Left renal pelvis (tissue), 4 donors: ENCODE results near the gene PACS1. TPM values are rescaled to one million over a fixed set of nuclear protein-coding genes. Genes with fewer than 3 reads are reported as not detected.
A peak's percentile ranks its signal among the peaks of the same experiment; 100 is the strongest.
"Not testable (repeated sequence)": the region's sequence is repeated elsewhere in the genome, so short reads cannot be mapped to it uniquely, and the experiment has no call there.

Experiments
- DNase-seq, 4 donors: peaks; one replicate each; pipeline ENCODE4 v3.0.0-alpha.2; 2013; ENCODE audit warnings: low read depth in 4 of 4, low spot score in 3 of 4
- polyA plus RNA-seq, 4 donors: library from polyadenylated mRNA; unstranded; fragments of 120-200 nt; gene quantifications; one replicate each; pipeline ENCODE4 v1.2.1, GENCODE V29; 2013; ENCODE audit not compliant: insufficient read length in 4 of 4

Gene PACS1
- polyA plus RNA-seq, 4 donors, result 43.6 to 60.4 (median 49.3) TPM

DNA sequence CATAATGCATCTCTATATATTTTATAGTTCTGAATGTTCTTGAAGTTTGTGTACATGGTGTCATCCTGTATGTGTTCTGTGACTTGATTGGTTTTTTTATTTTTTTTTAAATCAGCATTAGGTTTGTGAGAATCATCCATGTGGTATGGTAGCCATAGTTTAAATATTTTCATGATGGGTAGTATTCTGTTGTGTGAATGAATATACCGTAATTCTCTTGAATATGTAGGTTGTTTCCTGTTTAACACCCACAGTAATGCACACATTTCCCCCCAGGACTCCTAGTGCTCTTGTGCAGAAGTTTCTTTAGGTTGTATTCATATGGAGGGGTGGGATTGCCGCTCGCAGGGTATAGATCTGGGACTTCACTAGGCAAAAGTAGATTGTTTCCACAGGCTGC, 2.0 kb downstream of the PACS1 start:
- no peak for DNase-seq

DNA sequence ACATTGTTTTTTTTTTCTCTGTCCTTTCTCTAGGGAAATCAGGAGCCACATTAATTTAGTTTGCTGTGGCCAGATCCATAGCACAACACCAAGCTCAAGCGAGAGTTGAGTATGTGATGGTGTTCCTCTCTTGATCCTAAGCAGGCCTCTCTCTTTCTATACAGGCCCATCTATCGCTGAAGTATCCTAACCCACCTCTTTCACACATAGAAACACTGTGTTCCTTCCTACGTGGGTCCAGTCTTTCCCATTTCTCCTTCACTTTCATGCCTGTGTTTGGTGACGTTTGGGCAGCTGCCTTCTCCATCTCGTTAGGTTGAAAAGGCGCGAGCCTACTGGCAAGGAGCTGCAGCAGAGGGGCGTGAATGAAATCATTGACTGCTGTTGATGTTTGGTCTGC, 2.4 kb downstream of the PACS1 start:
- DNase-seq, result no peak

DNA sequence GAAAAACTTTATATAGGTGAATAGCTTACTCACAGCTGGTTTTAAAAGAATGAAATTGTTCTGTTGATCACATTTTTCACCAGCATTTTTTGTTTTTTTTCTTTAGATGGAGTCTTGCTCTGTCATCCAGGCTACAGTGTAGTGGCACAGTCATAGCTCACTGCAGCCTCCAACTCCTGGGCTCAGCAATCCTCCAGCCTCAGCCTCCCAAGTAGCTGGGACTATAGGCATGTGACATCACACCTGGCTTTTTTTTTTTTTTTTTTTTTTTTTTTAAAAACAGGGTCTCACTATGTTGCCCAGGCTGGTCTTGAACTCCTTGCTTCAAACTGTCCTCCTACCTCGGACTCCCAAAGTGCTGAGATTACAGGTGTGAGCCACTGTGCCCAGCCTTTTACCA, 3.6 kb downstream of the PACS1 start:
- DNase-seq, result no peak

DNA sequence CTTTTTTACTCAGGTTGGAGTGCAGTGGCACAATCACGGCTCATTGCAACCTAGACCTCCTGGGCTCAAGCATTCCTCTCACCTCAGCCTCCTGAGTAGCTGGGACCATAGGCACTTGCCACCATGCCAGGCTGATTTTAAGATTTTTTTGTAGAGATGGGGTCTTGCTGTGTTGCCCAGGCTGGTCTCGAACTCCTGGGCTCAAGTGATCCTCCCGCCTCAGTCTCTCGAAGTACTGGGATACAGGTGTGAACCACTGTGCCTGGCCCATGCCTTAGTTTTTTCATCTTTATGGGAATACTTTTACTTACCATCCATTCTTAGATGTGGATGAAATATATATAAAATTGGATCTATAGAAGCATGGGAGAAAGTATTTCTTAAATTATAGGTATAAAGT, 5.2 kb downstream of the PACS1 start:
- DNase-seq, result no peak

DNA sequence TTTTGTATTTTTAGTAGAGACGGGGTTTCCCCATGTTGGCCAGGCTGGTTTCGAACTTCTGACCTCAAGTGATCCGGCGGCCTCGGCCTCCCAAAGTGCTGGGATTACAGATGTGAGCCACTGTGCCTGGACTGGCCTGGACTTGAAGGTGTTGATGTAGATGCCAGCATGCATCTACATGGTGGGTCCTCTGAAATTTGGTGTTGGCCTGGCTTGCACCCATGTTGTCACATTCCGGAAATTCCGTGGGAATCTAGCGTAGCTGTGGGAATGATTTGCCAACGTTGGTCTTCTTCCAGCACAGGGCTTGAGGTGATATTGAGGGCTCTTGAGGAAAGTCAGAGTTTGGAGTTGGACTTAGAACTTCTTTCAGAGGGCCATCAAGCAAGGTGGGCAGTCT, 6.5 kb downstream of the PACS1 start:
- DNase-seq, result no peak

DNA sequence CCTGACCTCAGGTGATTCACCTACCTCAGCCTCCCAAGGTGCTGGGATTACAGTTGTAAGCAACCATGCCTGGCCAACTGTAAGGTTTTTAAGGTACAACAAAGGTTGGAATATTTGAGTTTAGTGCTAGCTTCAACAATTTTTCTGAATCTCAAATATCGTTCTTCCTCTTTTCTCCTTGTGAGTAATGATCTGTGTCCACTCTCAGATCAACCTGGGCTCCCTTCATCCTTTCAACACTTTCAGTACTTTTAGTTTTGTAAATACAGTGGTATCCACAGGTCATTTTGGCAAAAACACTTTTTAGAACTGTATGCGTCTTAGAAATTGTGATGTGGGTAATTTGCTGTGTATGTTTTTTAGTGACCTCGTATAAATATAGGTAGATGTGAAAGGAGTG, 7.9 kb downstream of the PACS1 start:
- no peak for DNase-seq

DNA sequence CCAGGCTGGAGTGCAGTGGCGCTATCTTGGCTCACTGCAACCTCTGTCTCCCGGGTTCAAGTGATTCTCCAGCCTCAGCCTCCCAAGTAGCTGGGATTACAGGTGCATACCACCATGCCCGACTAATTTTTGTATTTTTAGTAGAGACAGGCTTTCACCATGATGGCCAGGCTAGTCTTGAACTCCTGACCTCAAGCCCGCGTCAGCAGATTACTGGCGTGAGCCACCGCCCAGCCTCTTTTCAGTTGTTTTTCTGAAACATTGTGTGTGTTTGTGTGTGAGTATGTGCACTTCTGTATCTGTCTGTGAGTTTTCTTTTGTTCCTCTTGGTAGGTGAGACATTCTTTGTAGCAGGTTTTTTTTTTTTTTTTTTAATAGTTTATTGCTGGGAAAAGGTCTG, 8.9 kb downstream of the PACS1 start:
- not testable (repeated sequence) for DNase-seq

DNA sequence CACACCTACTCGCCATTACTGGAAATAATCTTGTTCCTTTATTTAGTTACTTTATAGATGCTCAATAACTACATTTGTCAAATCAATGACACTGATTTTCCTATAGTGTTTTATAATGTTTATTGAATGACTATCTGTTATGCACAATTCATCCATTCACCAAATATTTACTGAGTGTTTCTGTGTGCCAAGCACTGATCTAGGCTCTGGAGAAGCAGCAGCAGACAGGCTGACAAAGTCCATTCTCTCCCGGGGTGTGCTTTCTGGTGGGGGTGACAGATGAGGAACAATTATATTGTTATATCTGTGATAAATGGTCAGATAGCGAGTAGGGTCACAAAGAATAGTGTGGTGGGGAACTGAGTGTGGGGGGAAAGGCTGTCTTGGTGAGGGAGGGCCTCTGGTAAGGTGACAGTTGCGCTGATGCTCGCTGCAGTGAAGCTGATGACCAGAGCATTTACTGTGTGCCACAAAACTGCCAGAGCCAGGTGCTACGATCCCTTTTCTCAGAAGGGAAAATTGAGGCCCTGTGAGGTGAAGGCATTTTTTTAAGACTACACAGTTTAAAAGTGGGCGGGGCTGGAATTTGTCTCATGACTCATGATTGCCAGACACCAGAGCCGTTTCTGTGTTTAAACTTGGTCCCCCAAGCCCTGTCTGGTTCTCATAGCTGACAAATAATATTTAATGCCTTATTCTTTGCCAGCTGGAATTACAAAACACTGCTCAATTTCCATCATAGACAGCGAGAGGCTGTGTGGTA, 10.2 kb downstream of the PACS1 start:
- DNase-seq, result no peak

DNA sequence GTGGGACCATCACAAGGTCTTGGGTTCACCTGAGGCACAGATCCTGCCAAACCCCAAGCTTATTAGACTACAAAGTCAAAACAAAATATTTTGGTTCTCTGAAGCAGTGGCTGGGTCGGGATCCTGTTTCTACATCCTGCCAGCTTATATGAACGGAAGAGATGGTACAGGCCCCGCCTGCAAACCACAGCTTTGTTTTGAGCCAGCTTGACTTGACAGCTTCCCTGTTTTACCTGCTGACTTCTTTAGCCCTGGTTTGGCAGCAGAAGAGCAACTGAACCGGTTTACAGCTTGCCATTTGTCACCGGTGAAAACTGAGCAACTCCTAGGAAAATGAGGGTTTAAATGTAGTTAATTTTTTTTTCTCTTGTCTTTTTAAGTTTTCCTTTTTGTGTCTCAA, 11.4 kb downstream of the PACS1 start:
- DNase-seq, result no peak

DNA sequence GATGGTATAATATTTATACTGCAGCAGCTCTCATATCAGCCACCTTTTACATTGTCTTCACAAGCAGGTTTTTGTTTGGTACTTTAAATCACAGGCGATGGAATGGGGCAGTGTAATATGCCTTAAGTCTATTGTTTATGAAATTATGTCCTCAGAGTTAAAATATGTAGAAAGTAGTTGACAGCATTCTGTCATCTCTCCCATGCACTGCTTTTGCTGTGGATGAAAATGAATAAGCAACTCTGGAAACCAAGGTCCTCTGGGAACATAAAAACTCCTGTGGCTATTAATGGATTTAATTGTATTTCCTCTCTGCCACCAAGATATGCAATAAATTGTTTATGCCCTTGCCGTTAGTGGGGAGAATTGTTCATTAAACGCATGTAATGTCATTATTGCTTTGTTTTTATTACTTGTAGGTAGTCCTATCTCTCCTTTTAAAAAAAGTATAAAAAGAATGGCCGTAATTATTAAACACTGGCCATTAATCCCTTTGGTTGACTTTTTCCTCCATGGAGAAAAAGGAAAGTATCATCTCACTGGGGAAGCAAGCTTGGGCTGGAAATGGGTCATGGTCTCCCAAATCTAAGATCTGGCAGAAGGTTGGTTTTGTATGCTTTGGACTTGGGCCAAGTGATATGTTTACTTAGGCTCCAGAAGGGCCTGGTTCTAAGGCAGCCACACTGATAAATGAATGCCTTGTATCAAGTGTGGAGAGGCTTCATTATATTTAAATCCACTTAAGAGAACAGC, 13.1 kb downstream of the PACS1 start:
- DNase-seq, result no peak

DNA sequence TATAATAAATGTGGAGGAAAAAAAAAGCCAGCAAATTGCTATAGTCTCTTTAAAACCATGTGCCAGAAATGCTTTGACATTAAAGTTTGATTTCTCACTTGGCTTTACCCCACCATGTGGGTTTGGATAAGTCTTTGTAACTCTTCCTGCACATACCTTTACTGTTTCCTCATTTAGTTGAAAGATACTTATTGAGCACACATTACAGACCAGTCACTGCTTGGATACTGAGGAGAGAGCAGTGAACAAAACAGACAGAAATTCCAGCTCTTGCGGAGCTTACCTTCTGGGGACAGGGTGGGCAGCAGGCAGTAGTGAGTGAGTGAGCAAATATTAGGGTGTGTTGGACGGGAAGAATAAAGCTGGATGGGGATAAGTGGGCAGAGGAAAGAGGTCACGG, 13.7 kb downstream of the PACS1 start:
- no peak for DNase-seq

DNA sequence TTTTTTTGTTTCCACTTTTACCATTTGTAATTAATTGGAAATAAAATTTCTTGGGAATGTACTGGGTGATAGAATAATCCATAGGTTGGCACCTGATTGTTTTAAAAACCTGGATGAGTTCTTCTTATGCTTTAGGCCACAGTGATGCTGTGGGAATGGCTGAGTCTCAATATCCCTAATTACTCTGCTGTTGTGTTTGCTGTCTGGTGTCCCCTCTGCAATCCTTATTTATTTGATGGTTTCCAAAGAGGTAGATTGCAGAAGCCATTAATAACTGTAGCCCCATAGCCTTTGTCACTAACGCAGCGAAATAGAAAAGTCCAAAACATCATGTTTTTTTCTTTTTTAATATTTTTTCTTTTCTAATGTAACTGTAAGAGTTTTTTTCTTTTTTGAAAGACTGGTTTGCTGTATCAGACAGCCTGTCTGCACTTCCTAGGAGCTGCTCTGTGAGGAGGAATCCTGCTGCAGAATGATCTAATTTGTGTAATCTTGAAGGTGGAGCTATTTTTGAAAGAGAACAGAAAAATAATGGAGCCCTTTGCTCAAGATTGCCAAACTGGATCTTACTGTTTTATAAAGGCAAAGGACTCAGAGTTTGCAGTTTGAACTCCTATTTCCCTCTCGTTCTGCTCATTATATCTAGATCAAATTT, 14.9 kb downstream of the PACS1 start:
- no peak for DNase-seq

DNA sequence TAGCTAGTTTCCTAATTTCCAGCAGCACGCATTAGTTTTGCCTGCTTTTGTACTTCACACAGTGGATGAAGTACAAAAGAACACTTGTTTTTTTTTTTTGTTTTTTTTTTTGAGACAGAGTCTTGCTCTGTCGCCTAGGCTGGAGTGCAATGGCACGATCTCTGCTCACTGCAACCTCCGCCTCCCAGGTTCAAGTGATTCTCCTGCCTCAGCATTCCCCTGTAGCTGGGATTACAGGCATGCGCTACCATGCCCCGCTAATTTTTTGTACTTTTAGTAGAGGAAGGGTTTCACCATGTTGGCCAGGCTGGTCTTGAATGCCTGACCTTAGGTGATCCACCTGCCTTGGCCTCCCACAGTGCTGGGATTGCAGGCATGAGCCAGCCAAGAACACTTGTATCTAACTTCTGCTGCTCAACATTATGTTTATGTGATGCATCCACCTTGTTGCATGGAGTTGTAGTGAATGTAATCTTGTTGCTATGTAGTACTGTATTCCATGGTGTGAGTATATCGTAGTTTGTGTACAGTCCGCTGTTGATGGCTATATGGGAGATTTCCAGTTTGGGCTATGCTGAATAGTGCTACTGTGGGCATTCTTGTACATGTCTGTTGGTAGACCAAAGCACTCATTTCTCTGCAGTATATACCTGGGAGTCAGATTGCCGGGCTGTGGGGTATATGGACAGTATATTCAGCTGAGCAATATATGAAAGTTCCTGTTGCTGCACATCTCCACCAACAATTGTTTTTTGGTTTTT, 17.3 kb downstream of the PACS1 start:
- no peak for DNase-seq

DNA sequence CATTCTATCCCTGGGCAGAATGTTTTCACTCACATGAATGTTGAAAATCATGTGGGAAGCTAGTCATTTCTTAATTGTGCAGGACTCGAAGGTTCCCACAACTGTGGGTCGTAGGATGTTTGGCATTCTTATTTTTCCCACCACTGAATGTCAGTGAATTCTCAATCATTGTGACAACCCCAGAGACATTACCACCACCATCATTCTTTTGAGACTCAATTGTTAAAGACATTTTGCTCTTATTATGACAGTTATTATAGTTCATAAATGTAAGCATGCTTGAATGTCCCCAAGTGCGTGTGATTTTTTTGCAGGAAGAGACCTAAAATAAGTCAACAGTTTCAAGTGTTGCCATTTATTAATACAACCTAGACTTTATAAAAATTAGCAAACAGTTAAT, 19.0 kb downstream of the PACS1 start:
- no peak for DNase-seq

DNA sequence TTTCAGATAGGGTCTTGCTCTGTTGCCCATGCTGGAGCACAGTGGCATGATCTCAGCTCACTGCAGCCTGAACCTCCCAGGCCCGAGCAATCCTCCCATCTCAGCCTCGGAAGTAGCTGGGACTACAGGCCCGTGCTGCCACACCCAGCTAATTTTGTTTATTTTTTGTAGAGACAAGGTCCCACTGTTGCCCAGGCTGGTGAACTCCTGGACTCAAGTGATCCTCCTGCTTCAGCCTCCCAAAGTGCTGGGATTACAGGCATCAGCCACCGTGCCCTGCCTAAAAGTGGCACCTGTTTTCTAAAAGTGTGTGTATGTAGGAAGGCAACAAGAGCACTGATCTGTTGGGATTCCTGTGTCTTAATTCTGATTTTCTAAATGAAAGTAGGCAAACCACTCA, 20.2 kb downstream of the PACS1 start:
- DNase-seq, result no peak

DNA sequence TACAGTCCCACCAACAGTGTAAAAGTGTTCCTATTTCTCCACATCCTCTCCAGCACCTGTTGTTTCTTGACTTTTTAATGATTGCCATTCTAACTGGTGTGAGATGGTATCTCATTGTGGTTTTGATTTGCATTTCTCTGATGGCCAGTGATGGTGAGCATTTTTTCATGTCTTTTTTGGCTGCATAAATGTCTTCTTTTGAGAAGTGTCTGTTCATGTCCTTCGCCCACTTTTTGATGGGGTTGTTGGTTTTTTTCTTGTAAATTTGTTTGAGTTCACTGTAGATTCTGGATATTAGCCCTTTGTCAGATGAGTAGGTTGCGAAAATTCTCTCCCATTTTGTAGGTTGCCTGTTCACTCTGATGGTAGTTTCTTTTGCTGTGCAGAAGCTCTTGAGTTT, 22.1 kb downstream of the PACS1 start:
- not testable (repeated sequence) for DNase-seq

DNA sequence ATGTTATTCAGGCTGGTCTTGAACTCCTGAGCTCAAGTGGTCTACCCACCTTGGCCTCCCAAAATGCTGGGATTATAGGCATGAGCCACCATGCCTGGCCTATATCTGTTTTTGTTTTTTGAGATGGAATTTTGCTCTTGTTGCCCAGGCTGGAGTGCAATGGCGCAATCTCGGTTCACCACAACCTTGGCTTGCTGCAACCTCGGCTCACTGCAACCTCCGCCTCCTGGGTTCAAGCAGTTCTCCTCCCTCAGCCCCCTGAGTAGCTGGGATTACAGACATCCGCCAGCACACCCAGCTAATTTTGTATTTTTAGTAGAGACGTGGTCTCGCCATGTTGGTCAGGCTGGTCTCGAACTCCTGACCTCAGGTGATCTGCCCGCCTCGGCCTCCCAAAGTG, 29.7 kb downstream of the PACS1 start:
- not testable (repeated sequence) for DNase-seq

DNA sequence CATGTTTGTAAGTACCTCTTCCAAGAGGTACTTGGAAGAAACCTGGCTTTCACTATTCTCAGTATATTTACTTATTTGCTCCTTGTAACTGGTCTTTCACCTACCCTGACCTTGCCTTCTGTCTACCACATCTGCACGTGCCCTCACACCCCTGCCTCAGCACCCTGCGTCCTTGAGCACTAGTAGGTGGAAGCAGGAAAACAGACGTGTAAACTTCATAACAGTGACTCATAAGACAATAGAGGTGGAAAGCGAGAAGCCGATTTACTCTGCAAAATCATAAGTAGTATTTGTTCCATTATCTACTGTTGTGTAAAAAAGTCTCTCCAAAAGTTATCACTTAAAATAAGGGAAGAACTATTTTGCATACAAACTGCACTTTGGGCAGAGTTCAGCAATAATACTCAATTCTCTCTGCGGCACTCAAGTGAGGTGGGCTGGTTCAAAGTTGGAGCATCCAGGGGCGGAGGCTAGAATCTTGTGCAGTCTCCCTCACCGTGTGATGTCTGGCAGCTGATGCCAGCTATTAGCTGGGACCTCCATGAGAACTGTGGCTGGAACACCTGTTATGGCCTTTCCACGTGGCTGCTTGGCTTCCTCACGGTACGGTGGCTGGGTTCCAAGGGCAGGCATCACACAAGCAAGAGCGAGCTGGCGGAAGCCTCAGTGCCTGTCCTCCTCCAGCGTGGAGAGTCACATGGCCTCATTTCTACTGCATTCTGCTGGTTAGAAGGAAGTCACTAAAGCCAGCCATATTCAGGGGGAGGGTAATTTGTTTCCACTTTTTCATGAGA, 30.4 kb downstream of the PACS1 start:
- DNase-seq, result peak in 3 of 4 donors; percentile 31 to 46 (median 46)

DNA sequence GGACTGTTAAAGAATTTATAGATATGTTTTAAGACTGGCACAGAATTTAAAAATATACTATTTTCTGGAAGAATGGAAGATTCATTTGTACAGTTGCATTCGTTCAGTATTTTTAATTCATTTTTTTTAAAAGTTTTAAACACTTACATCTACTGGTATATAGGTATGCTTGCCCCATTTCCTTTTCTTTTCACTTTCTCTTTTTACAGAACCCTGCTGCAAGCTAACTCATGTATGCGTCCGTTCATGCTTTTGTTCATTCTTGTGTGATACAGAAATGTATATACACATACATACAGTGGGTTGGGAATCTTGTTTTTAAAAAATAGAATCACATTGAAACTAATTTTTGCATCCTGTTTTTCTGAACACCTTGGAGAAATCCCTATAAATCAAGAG, 31.0 kb downstream of the PACS1 start:
- DNase-seq, result no peak

DNA sequence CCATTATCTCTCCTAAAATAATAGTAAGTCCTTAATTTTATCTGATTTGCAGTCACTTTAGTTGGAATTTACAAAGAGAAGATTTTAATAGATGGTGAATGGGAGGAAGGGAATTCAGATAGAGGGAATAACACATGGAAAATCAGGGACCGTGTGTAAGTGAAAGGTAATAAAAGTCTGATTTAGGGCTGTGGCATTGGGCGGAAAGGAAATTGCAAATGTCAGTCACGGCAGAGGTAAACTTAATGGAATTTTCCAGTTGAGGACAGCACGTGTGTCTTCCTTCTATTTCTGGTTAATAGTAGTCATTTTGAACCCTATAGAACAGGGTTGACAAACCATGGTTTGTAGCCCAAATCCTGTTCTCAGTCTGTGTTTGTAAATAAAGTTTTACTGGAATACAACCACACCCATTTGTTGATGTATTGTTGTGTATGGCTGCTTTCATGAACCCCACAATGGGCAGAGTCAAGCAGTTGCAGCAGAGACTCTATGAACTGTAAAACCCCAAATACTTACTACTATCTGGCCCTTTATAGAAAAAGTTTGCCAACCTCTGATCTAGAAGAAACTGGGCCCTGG, 34.1 kb downstream of the PACS1 start:
- DNase-seq, result no peak
